ENCODE measurements around the gene RPTOR.

GRCh38 chr17:80666867-80667266, 122.2 kb downstream of the RPTOR start:
- TF ChIP-seq CTCF (conservative IDR thresholded peaks at IDR 0.05 in 1 of 2, IDR thresholded peaks at IDR 0.05 in 1 of 2; ENCODE audit: low read depth in 1 of 2, low read length in 2 of 2) (no peak), EZH2 (IDR thresholded peaks at IDR 0.05; ENCODE audit: low read length, missing control alignments) (no peak)
